GM23338 (cell line): ENCODE data around the gene SYT12. TPM values are rescaled to one million over a fixed set of nuclear protein-coding genes. Genes with fewer than 3 reads are reported as not detected.

Experiments
- ATAC-seq: fragments of 200-7000 bp; cut with Tn5 transposase; 3 replicates; pipeline ENCODE4 v1.9.1; 2020
- DNase-seq: peaks from one replicate; pipeline ENCODE4 v3.0.0-alpha.2; 2015; ENCODE audit warnings: low spot score
- H2AFZ ChIP-seq: fragments of 200-600 bp; sonication (generic); 2 replicates; pipeline ENCODE4 v1.8.0; 2016; ENCODE audit warnings: antibody characterized with exemption, mild to moderate bottlenecking, moderate library complexity
- H3F3A ChIP-seq: fragments of 200-600 bp; sonication (generic); replicated peaks from 2 replicates; pipeline ENCODE4 v1.8.0; 2017; ENCODE audit warnings: antibody characterized with exemption, mixed run types, low read depth
- H3K27ac ChIP-seq: fragments of 200-600 bp; sonication (generic); 2 replicates; pipeline ENCODE4 v1.6.1; 2016; ENCODE audit warnings: low read depth
- H3K27me3 ChIP-seq: fragments of 200-600 bp; sonication (generic); 2 replicates; pipeline ENCODE4 v1.8.0; 2016; ENCODE audit warnings: mild to moderate bottlenecking, mixed run types, moderate library complexity; ENCODE audit not compliant: insufficient read depth
- H3K36me3 ChIP-seq: fragments of 200-600 bp; sonication (generic); 2 replicates; pipeline ENCODE4 v1.8.0; 2016; ENCODE audit warnings: mild to moderate bottlenecking; ENCODE audit not compliant: insufficient read depth
- H3K4me1 ChIP-seq: fragments of 200-600 bp; sonication (generic); 2 replicates; pipeline ENCODE4 v1.8.0; 2016; ENCODE audit warnings: mild to moderate bottlenecking, moderate library complexity; ENCODE audit not compliant: insufficient read depth
- H3K4me2 ChIP-seq: fragments of 200-600 bp; sonication (generic); 2 replicates; pipeline ENCODE4 v1.7.1; 2017; ENCODE audit warnings: mixed run types
- H3K4me3 ChIP-seq: fragments of 200-600 bp; sonication (generic); 2 replicates; pipeline ENCODE4 v1.6.1; 2016; ENCODE audit warnings: mixed run types
- H3K79me2 ChIP-seq: fragments of 200-600 bp; sonication (generic); replicated peaks from 2 replicates; pipeline ENCODE4 v1.8.0; 2017; ENCODE audit warnings: mild to moderate bottlenecking; ENCODE audit not compliant: insufficient read depth
- H3K9me2 ChIP-seq: fragments of 200-600 bp; sonication (generic); 2 replicates; pipeline ENCODE4 v1.8.0; 2017; ENCODE audit not compliant: insufficient read depth
- H4K20me1 ChIP-seq: fragments of 200-600 bp; sonication (generic); replicated peaks from 2 replicates; pipeline ENCODE4 v1.8.0; 2017; ENCODE audit warnings: mild to moderate bottlenecking; ENCODE audit not compliant: insufficient read depth
- H3K27ac Mint-ChIP-seq: 2 replicates; pipeline ENCODE4 v1.8.0; 2020; ENCODE audit warnings: inconsistent platforms, mild to moderate bottlenecking, moderate library complexity, mixed read lengths
- H3K27me3 Mint-ChIP-seq: 3 replicates; pipeline ENCODE4 v1.8.0; 2022; ENCODE audit warnings: low read depth, mild to moderate bottlenecking, moderate library complexity, mixed read lengths, inconsistent platforms; ENCODE audit not compliant: insufficient read depth, poor library complexity
- H3K36me3 Mint-ChIP-seq: 3 replicates; pipeline ENCODE4 v1.8.0; 2021; ENCODE audit warnings: low read depth, mild to moderate bottlenecking, inconsistent platforms, moderate library complexity, mixed read lengths
- H3K4me1 Mint-ChIP-seq: 3 replicates; pipeline ENCODE4 v1.8.0; 2020; ENCODE audit warnings: mild to moderate bottlenecking, inconsistent platforms, mixed read lengths
- H3K4me3 Mint-ChIP-seq: 3 replicates; pipeline ENCODE4 v1.8.0; 2021; ENCODE audit warnings: moderate library complexity, mild to moderate bottlenecking, inconsistent platforms, mixed read lengths
- H3K9me3 Mint-ChIP-seq: 3 replicates; pipeline ENCODE4 v1.8.0; 2020; ENCODE audit warnings: moderate library complexity, mild to moderate bottlenecking, inconsistent platforms, mixed read lengths
- CREB1 ChIP-seq: fragments of 250-450 bp; sonication (Bioruptor Pico); IDR thresholded peaks from 2 replicates; pipeline ENCODE4 v1.5.0; 2020; ENCODE audit warnings: low read depth, mild to moderate bottlenecking, moderate library complexity
- CTCF ChIP-seq, 2 experiments: fragments of 200-600 bp in 1 of 2; sonication (generic) in 1 of 2; conservative IDR thresholded peaks; 2 replicates each; pipeline versions ENCODE4 v1.5.1 to v1.6.1; 2016 to 2017; ENCODE audit warnings: antibody characterized with exemption in 2 of 2, low read depth in 2 of 2, mild to moderate bottlenecking in 2 of 2, moderate library complexity in 1 of 2
- ETS1 ChIP-seq: IDR thresholded peaks from 2 replicates; pipeline ENCODE4 v1.6.1; 2016; ENCODE audit warnings: antibody characterized with exemption
- EZH2 ChIP-seq: fragments of 200-600 bp; sonication (generic); IDR thresholded peaks from one replicate; pipeline ENCODE4 v1.8.0; 2017; ENCODE audit warnings: antibody characterized with exemption, mild to moderate bottlenecking, low read depth; ENCODE audit not compliant: unreplicated experiment
- EZH2phosphoT487 ChIP-seq: fragments of 200-600 bp; sonication (generic); IDR thresholded peaks from one replicate; pipeline ENCODE4 v1.8.1; 2018; ENCODE audit warnings: antibody characterized with exemption; ENCODE audit not compliant: unreplicated experiment
- JUNB ChIP-seq: IDR thresholded peaks from one replicate; pipeline ENCODE4 v1.6.1; 2016; ENCODE audit warnings: antibody characterized with exemption; ENCODE audit not compliant: unreplicated experiment
- NANOG ChIP-seq: IDR thresholded peaks from 2 replicates; pipeline ENCODE4 v1.6.1; 2016; ENCODE audit warnings: antibody characterized with exemption, borderline replicate concordance
- POLR2AphosphoS5 ChIP-seq: IDR thresholded peaks from 2 replicates; pipeline ENCODE4 v1.6.1; 2016; ENCODE audit warnings: antibody characterized with exemption, low read depth
- STAT1 ChIP-seq: IDR thresholded peaks from one replicate; pipeline ENCODE4 v1.6.1; 2016; ENCODE audit warnings: antibody characterized with exemption; ENCODE audit not compliant: unreplicated experiment
- ZNF114 ChIP-seq: fragments of 250-450 bp; sonication (Bioruptor Pico); IDR thresholded peaks from 2 replicates; pipeline ENCODE4 v1.5.0; 2020; ENCODE audit warnings: mild to moderate bottlenecking, moderate library complexity
- ZNF331 ChIP-seq: fragments of 250-450 bp; sonication (Bioruptor Pico); IDR thresholded peaks from 2 replicates; pipeline ENCODE4 v1.5.0; 2020; ENCODE audit warnings: low read depth, mild to moderate bottlenecking, moderate library complexity
- polyA plus RNA-seq: library from polyadenylated mRNA; unstranded; fragments of >200 nt; fragmentation: Nextera tagmentation; extraction: Ambion mirVana; gene quantifications from 2 replicates; pipeline ENCODE4 v1.2.1, GENCODE V29; 2016
- total RNA-seq: library from RNA; depleted of rRNA; stranded (reverse); fragments of >200 nt; shearing (Covaris generic); gene quantifications from 2 replicates; pipeline ENCODE4 v1.2.3, GENCODE V29; 2014
- TF ChIP-seq, protein P1 (sequence below): fragments of 250-450 bp; sonication (Bioruptor Pico); IDR thresholded peaks from 2 replicates; pipeline ENCODE4 v1.5.0; 2020; ENCODE audit warnings: mild to moderate bottlenecking, moderate library complexity
- TF ChIP-seq, protein P2 (sequence below): IDR thresholded peaks from one replicate; pipeline ENCODE4 v1.6.1; 2018; ENCODE audit warnings: antibody characterized with exemption; ENCODE audit not compliant: unreplicated experiment

Gene SYT12
- total and polyA plus RNA-seq, 2 experiments from 2014 or later: 0.92 to 2.5 TPM

DNA sequence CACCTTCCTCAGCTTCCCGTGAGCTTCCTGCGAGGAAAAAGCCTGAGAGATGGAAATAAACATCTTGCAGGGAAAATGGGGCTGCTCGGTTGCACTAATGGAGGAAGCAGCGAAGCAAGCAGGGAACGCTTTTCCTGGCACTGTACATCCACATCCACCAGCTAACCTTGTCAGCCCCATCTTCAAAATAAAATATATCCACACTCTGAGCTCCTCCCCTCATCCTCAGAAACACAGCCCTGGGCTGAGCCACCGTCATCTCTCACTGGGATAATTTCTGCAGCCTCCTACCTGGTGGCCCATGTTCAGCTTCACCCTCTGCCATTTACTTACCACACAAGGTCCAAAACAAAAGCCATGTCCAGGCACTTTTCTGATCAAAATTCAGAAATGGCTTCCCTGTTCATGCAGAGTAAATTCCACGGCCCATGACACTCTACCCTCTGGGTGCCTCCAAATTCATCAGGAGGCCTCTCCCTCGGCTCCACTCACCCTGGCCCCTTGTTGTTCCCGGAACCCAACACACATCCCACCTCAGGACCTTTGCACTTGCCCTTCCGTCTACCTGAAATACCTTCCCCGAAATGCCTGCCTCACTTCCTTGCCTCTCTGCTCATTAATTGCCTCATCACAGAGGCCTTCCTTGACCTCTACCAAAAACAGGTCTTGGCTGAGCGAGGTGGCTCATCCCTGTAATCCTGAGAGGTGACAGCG is 34.9 kb upstream of the SYT12 start:
- Histone ChIP-seq H3K4me2 (peak overlapping the region; percentile 65; the same call in 1 of the 2 replicates), H3K36me3 (no peaks in the 10 kb centered on the region), H3K9me2 (no peaks in the 10 kb centered on the region), H3K27ac (0 out of 2 replicates have a peak overlapping the region, but pooled peaks have one; percentile 9), H3K27me3 (no peaks in the 10 kb centered on the region), H3K4me3 (no peak overlapping the region), H4K20me1 (no peaks in the 10 kb centered on the region), H3F3A (no peaks in the 10 kb centered on the region), H3K79me2 (no peaks in the 10 kb centered on the region), H2AFZ (peak overlapping the region; percentile 52), H3K4me1 (peaks cover 10% of the 10 kb centered on the region; the same call in 1 of the 2 replicates)
- peaks cover 9% of the 10 kb centered on the region for H3K9me3 Mint-ChIP-seq
- no peak for DNase-seq
- TF ChIP-seq ZNF331 (CRISPR knock-in tag): no peak
- TF ChIP-seq CTCF (conservative IDR thresholded peaks at IDR 0.05; ENCODE audit: low read depth in 2 of 2): no peak
- no peak for TF ChIP-seq JUNB
- no peak for TF ChIP-seq NANOG
- TF ChIP-seq, protein P1, sequence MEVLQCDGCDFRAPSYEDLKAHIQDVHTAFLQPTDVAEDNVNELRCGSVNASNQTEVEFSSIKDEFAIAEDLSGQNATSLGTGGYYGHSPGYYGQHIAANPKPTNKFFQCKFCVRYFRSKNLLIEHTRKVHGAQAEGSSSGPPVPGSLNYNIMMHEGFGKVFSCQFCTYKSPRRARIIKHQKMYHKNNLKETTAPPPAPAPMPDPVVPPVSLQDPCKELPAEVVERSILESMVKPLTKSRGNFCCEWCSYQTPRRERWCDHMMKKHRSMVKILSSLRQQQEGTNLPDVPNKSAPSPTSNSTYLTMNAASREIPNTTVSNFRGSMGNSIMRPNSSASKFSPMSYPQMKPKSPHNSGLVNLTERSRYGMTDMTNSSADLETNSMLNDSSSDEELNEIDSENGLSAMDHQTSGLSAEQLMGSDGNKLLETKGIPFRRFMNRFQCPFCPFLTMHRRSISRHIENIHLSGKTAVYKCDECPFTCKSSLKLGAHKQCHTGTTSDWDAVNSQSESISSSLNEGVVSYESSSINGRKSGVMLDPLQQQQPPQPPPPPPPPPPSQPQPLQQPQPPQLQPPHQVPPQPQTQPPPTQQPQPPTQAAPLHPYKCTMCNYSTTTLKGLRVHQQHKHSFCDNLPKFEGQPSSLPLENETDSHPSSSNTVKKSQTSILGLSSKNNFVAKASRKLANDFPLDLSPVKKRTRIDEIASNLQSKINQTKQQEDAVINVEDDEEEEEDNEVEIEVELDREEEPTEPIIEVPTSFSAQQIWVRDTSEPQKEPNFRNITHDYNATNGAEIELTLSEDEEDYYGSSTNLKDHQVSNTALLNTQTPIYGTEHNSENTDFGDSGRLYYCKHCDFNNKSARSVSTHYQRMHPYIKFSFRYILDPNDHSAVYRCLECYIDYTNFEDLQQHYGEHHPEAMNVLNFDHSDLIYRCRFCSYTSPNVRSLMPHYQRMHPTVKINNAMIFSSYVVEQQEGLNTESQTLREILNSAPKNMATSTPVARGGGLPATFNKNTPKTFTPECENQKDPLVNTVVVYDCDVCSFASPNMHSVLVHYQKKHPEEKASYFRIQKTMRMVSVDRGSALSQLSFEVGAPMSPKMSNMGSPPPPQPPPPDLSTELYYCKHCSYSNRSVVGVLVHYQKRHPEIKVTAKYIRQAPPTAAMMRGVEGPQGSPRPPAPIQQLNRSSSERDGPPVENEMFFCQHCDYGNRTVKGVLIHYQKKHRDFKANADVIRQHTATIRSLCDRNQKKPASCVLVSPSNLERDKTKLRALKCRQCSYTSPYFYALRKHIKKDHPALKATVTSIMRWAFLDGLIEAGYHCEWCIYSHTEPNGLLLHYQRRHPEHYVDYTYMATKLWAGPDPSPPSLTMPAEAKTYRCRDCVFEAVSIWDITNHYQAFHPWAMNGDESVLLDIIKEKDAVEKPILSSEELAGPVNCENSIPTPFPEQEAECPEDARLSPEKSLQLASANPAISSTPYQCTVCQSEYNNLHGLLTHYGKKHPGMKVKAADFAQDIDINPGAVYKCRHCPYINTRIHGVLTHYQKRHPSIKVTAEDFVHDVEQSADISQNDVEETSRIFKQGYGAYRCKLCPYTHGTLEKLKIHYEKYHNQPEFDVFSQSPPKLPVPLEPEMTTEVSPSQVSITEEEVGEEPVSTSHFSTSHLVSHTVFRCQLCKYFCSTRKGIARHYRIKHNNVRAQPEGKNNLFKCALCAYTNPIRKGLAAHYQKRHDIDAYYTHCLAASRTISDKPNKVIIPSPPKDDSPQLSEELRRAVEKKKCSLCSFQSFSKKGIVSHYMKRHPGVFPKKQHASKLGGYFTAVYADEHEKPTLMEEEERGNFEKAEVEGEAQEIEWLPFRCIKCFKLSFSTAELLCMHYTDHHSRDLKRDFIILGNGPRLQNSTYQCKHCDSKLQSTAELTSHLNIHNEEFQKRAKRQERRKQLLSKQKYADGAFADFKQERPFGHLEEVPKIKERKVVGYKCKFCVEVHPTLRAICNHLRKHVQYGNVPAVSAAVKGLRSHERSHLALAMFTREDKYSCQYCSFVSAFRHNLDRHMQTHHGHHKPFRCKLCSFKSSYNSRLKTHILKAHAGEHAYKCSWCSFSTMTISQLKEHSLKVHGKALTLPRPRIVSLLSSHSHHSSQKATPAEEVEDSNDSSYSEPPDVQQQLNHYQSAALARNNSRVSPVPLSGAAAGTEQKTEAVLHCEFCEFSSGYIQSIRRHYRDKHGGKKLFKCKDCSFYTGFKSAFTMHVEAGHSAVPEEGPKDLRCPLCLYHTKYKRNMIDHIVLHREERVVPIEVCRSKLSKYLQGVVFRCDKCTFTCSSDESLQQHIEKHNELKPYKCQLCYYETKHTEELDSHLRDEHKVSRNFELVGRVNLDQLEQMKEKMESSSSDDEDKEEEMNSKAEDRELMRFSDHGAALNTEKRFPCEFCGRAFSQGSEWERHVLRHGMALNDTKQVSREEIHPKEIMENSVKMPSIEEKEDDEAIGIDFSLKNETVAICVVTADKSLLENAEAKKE (CRISPR knock-in tag): no peak
- TF ChIP-seq STAT1: no peak
- no peak for TF ChIP-seq ZNF114
- TF ChIP-seq POLR2AphosphoS5: no peak
- TF ChIP-seq, protein P2, sequence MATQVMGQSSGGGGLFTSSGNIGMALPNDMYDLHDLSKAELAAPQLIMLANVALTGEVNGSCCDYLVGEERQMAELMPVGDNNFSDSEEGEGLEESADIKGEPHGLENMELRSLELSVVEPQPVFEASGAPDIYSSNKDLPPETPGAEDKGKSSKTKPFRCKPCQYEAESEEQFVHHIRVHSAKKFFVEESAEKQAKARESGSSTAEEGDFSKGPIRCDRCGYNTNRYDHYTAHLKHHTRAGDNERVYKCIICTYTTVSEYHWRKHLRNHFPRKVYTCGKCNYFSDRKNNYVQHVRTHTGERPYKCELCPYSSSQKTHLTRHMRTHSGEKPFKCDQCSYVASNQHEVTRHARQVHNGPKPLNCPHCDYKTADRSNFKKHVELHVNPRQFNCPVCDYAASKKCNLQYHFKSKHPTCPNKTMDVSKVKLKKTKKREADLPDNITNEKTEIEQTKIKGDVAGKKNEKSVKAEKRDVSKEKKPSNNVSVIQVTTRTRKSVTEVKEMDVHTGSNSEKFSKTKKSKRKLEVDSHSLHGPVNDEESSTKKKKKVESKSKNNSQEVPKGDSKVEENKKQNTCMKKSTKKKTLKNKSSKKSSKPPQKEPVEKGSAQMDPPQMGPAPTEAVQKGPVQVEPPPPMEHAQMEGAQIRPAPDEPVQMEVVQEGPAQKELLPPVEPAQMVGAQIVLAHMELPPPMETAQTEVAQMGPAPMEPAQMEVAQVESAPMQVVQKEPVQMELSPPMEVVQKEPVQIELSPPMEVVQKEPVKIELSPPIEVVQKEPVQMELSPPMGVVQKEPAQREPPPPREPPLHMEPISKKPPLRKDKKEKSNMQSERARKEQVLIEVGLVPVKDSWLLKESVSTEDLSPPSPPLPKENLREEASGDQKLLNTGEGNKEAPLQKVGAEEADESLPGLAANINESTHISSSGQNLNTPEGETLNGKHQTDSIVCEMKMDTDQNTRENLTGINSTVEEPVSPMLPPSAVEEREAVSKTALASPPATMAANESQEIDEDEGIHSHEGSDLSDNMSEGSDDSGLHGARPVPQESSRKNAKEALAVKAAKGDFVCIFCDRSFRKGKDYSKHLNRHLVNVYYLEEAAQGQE: no peak
- no peak for TF ChIP-seq EZH2phosphoT487
- no peak for TF ChIP-seq ETS1
- TF ChIP-seq EZH2: no peak
- no peak for TF ChIP-seq CREB1 (CRISPR knock-in tag)
- H3K4me1 Mint-ChIP-seq: peaks cover 30% of the 10 kb centered on the region
- H3K4me3 Mint-ChIP-seq: peak overlapping the region; percentile 0; the same call in 1 of the 3 replicates
- no peak for ATAC-seq
- H3K27ac Mint-ChIP-seq: no peak overlapping the region
- H3K36me3 Mint-ChIP-seq: peaks cover 12% of the 10 kb centered on the region; the same call in 1 of the 3 replicates
- peaks cover 13% of the 10 kb centered on the region for H3K27me3 Mint-ChIP-seq
